Neuron (in vitro differentiated cells): ENCODE measurements around the gene PIK3CB.
"Not testable (repeated sequence)": the region's sequence is repeated elsewhere in the genome, so short reads cannot be mapped to it uniquely, and the experiment has no call there.

Experiments
- H2AFZ ChIP-seq: one replicate; pipeline ENCODE4 v1.6.1; 2013; ENCODE audit warnings: low read depth, mild to moderate bottlenecking, inconsistent platforms, low read length, moderate library complexity
- H3K27me3 ChIP-seq: one replicate; pipeline ENCODE4 v1.6.1; 2013; ENCODE audit warnings: low read length; ENCODE audit not compliant: insufficient read depth
- H3K36me3 ChIP-seq: one replicate; pipeline ENCODE4 v1.6.1; 2013; ENCODE audit warnings: low read length; ENCODE audit not compliant: insufficient read depth
- H3K4me1 ChIP-seq: one replicate; pipeline ENCODE4 v1.6.1; 2013; ENCODE audit warnings: low read length; ENCODE audit not compliant: insufficient read depth
- H3K4me3 ChIP-seq: 2 replicates; pipeline ENCODE4 v1.5.1; 2013; ENCODE audit warnings: mild to moderate bottlenecking, low read length, moderate library complexity
- H3K9me3 ChIP-seq: one replicate; pipeline ENCODE4 v1.6.1; 2013; ENCODE audit warnings: low read length

Gene PIK3CB

GRCh38 chr3:138740072-138740471, 94.7 kb downstream of the PIK3CB start:
- no peaks in the 10 kb centered on the region for H3K36me3 ChIP-seq
- no peaks in the 10 kb centered on the region for H3K9me3 ChIP-seq
- no peak overlapping the region for H3K4me3 ChIP-seq
- H2AFZ ChIP-seq, result no peak overlapping the region
- no peaks in the 10 kb centered on the region for H3K27me3 ChIP-seq
- no peaks in the 10 kb centered on the region for H3K4me1 ChIP-seq

DNA sequence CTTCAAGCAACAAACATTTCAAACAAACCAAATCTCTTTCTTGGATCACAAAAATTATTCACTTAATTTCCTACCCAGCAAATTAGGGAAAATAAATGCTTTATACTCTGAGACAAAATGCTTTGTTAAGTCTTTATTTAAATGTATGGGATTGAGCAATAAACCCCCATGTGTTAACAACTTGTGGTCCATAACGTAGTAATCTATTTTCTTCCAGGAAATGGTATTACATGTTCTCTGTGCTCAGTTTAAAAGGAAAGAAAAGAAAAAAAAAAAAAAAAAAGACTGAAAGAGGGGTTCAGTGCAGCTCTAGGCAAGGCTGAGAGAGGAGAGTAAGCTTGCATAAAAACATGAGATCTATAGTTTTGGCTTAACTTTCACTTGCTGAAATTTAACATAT, 102.3 kb downstream of the PIK3CB start:
- Histone ChIP-seq H3K4me1 (no peaks in the 10 kb centered on the region), H3K27me3 (no peaks in the 10 kb centered on the region), H3K36me3 (no peaks in the 10 kb centered on the region), H3K9me3 (no peaks in the 10 kb centered on the region), H2AFZ (no peak overlapping the region), H3K4me3 (no peak overlapping the region)

- H3K4me3 ChIP-seq, result no peak overlapping the region
- H3K27me3 ChIP-seq, result no peaks in the 10 kb centered on the region
- no peak overlapping the region for H2AFZ ChIP-seq
- peaks cover 32% of the 10 kb centered on the region for H3K4me1 ChIP-seq
- H3K36me3 ChIP-seq, result no peaks in the 10 kb centered on the region
- no peaks in the 10 kb centered on the region for H3K9me3 ChIP-seq
Measured at GRCh38 chr3:138726946-138727730, 107.6 kb downstream of the PIK3CB start.

- not testable (repeated sequence) for H2AFZ ChIP-seq, H3K4me3 ChIP-seq, H3K27me3 ChIP-seq, H3K9me3 ChIP-seq, H3K36me3 ChIP-seq
- H3K4me1 ChIP-seq, result peaks cover 32% of the 10 kb centered on the region
Measured at GRCh38 chr3:138726042-138726441, 108.7 kb downstream of the PIK3CB start.

DNA sequence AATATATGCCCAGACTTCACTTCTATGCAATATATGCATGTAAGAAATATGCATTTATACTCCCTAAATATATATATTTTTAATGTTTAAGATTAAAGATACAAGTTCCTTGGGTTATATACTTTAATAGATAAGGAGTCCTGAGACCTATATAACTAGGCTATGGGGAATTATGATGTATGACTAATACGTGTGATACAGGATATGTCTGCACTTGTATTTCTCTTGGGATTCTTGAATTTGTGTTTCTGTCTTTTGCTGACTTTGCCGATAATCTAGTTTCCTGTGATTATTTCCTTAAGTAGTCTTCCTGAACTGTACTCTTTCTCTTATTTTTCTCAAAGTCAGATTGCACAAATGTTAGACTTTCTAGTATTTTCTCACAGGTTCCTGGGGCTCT, 109.6 kb downstream of the PIK3CB start:
- Histone ChIP-seq H3K4me1 (peaks cover 32% of the 10 kb centered on the region), H3K36me3 (no peaks in the 10 kb centered on the region), H3K9me3 (no peaks in the 10 kb centered on the region), H3K4me3 (no peak overlapping the region), H2AFZ (no peak overlapping the region), H3K27me3 (no peaks in the 10 kb centered on the region)

GRCh38 chr3:138724443-138724842, 110.3 kb downstream of the PIK3CB start:
- Histone ChIP-seq H3K36me3 (no peaks in the 10 kb centered on the region), H3K4me3 (no peak overlapping the region), H3K9me3 (no peaks in the 10 kb centered on the region), H2AFZ (no peak overlapping the region), H3K4me1 (peaks cover 32% of the 10 kb centered on the region), H3K27me3 (no peaks in the 10 kb centered on the region)

GRCh38 chr3:138718849-138719248, 115.9 kb downstream of the PIK3CB start:
- peaks cover 8% of the 10 kb centered on the region for H3K4me1 ChIP-seq
- H3K9me3 ChIP-seq, result no peaks in the 10 kb centered on the region
- no peak overlapping the region for H2AFZ ChIP-seq
- no peak overlapping the region for H3K4me3 ChIP-seq
- no peaks in the 10 kb centered on the region for H3K36me3 ChIP-seq
- H3K27me3 ChIP-seq, result no peaks in the 10 kb centered on the region

GRCh38 chr3:138717348-138717747, 117.4 kb downstream of the PIK3CB start:
- no peak overlapping the region for H3K4me3 ChIP-seq
- H3K36me3 ChIP-seq, result no peaks in the 10 kb centered on the region

GRCh38 chr3:138712086-138712485, 122.6 kb downstream of the PIK3CB start:
- no peak overlapping the region for H2AFZ ChIP-seq
- no peaks in the 10 kb centered on the region for H3K4me1 ChIP-seq
- no peaks in the 10 kb centered on the region for H3K36me3 ChIP-seq
- no peaks in the 10 kb centered on the region for H3K9me3 ChIP-seq
- H3K4me3 ChIP-seq, result no peak overlapping the region
- H3K27me3 ChIP-seq, result no peaks in the 10 kb centered on the region

More at GRCh38 chr3:138717348-138717747, 117.4 kb downstream of the PIK3CB start:
- H3K4me1 ChIP-seq, result no peaks in the 10 kb centered on the region
- H3K27me3 ChIP-seq, result no peaks in the 10 kb centered on the region
- H3K9me3 ChIP-seq, result no peaks in the 10 kb centered on the region
- no peak overlapping the region for H2AFZ ChIP-seq

DNA sequence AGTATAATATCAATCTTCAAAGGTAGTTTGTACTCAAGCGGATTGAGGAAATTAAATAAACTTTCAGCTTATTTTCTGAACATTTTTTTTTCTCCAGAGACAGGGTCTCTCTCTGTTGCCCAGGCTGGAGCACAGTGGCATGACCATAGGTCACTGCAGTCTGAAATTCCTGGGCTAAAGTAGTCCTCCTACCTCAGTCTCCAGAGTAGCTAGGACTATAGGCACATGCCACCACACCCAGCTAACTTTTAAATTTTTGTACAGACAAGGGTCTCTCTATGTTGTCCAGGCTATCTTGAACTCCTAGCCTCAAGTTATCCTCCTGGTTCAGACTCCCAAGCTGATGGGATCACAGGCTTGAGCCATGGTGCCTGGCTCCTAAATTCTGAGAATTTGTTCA, 129.1 kb downstream of the PIK3CB start:
- H3K27me3 ChIP-seq, result no peaks in the 10 kb centered on the region
- no peaks in the 10 kb centered on the region for H3K36me3 ChIP-seq
- no peaks in the 10 kb centered on the region for H3K9me3 ChIP-seq
- H2AFZ ChIP-seq, result no peak overlapping the region
- no peak overlapping the region for H3K4me3 ChIP-seq
- no peaks in the 10 kb centered on the region for H3K4me1 ChIP-seq

DNA sequence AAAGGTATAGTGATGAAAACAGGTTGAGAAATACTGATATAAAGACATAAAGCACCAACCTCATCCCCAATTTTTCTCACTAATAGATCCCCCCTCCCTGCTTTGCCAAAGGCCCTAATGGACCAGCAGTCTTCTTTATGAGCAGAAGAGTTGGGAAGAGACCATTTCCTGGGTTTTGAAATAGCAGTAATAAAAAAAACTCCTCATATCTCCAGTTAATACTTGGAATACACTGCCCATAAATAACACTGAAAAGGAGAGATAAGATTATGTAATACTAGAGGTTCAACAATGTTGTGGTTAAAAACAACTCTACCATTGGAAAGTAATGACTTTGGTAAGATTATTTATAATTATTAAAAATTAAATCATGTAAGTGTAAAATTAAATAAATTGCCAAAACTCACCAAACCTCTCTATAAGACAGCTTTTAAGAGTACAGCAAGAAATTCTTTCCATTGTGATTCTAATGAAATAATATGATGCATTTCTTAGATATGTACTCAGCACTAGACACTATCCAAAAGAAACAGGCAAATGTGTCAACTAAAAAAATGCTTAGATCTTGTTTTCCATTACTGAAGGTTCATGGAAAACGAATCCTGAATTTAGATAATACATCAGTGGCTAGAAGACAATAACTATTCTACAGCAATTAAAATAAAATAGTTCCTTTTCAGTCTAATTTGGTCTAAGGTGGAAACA, 137.9 kb downstream of the PIK3CB start:
- Histone ChIP-seq H2AFZ (no peak overlapping the region), H3K36me3 (no peaks in the 10 kb centered on the region), H3K27me3 (no peaks in the 10 kb centered on the region), H3K9me3 (peaks cover 2% of the 10 kb centered on the region), H3K4me3 (no peak overlapping the region), H3K4me1 (no peaks in the 10 kb centered on the region)

DNA sequence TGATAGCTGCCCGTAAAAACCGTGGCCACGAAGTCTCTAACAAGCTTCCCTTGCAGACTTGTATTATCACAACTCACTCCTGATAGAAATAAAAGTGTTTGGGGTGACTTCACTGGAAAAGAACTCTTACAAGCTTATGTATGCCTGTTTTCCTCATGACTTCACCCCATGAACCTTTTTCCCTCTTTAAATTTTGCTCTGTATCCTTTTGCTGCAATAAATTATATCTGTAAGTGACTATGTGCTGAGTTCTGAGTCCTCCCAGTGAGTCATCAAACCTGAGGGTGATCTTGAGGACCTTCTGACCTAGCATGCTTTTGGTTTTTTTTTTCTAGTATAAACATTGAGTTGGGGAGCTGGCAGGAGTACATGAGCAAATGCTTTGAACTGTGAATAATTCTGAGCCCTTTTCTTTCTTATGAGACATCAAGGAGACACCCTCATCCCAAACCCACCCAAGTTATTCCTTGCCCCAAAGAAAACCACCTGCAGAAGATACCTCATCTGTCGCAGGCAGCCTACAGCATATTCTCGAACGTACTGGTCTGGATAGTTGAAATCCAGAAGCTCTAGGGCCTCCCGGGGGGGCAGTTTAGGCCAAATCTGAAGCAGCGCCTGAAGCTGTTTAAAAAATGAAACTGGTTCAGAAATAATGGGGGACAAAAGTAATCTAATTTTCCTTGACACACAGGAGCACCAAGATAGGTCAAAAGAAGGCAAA, 140.3 kb downstream of the PIK3CB start:
- Histone ChIP-seq H2AFZ (no peak overlapping the region), H3K9me3 (no peaks in the 10 kb centered on the region), H3K27me3 (no peaks in the 10 kb centered on the region), H3K36me3 (no peaks in the 10 kb centered on the region), H3K4me3 (no peak overlapping the region), H3K4me1 (no peaks in the 10 kb centered on the region)

DNA sequence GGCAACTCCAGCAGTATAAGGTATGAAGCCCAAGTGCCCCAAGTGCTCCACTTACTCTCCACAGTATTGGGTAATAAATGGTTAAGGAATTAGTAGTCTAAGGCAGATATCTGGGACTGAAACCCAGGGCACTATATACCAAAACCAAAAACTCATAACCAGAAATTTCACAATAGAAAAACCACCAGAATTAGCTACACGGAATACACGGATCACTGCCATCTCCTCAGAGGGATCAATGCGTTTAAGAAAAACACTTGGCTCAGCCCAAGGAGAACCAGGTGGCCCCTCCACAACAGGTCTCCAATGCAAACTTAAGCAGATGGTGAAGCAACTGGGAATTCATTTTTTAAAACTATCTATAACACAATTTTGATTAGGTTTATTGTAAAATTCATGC, 142.6 kb downstream of the PIK3CB start:
- H3K4me3 ChIP-seq, result no peak overlapping the region
- H3K9me3 ChIP-seq, result no peaks in the 10 kb centered on the region
- H3K36me3 ChIP-seq, result no peaks in the 10 kb centered on the region
- no peak overlapping the region for H2AFZ ChIP-seq
- no peaks in the 10 kb centered on the region for H3K27me3 ChIP-seq
- no peaks in the 10 kb centered on the region for H3K4me1 ChIP-seq
